BE2C (cell line): ENCODE measurements around the gene SELENOW.
"Not testable (repeated sequence)": the region's sequence is repeated elsewhere in the genome, so short reads cannot be mapped to it uniquely, and the experiment has no call there.

Experiments used
- DNase-seq: peaks from one replicate; pipeline ENCODE4 v3.0.0-alpha.2; 2020
- H3K27me3 ChIP-seq: fragments of 250-450 bp; sonication (Bioruptor Pico); 2 replicates; pipeline ENCODE4 v1.5.1; 2020; ENCODE audit warnings: mild to moderate bottlenecking
- H3K36me3 ChIP-seq: fragments of 250-450 bp; sonication (Bioruptor Pico); 2 replicates; pipeline ENCODE4 v1.5.1; 2020; ENCODE audit warnings: mild to moderate bottlenecking
- H3K4me1 ChIP-seq: fragments of 250-450 bp; sonication (Bioruptor Pico); 2 replicates; pipeline ENCODE4 v1.5.1; 2020
- H3K4me3 ChIP-seq: 2 replicates; pipeline ENCODE4 v1.5.1; 2011; ENCODE audit warnings: low read depth, low read length
- H3K9me3 ChIP-seq: fragments of 250-450 bp; sonication (Bioruptor Pico); 2 replicates; pipeline ENCODE4 v1.5.1; 2020
- CTCF ChIP-seq: IDR thresholded peaks from 2 replicates; pipeline ENCODE4 v1.5.1; 2012; ENCODE audit warnings: mild to moderate bottlenecking, low read depth, low read length

SELENOW gene

GRCh38 chr19:47813304-47813994 is 34.9 kb downstream of the SELENOW start:
- Histone ChIP-seq H3K4me1 (no peaks in the 10 kb centered on the region), H3K36me3 (no peaks in the 10 kb centered on the region), H3K4me3 (no peak overlapping the region), H3K9me3 (no peaks in the 10 kb centered on the region), H3K27me3 (no peaks in the 10 kb centered on the region)
- DNase-seq = peak; percentile 88
- TF ChIP-seq CTCF = peak; percentile 62

GRCh38 chr19:47813995-47814328 is 35.5 kb downstream of the SELENOW start:
- H3K36me3 ChIP-seq = no peaks in the 10 kb centered on the region
- H3K27me3 ChIP-seq = no peaks in the 10 kb centered on the region
- H3K4me1 ChIP-seq = no peaks in the 10 kb centered on the region
- H3K4me3 ChIP-seq = no peak overlapping the region
- no peak for DNase-seq
- no peak for TF ChIP-seq CTCF
- H3K9me3 ChIP-seq = no peaks in the 10 kb centered on the region

GRCh38 chr19:47816270-47816669 is 37.8 kb downstream of the SELENOW start:
- H3K4me3 ChIP-seq, H3K9me3 ChIP-seq, H3K4me1 ChIP-seq, DNase-seq, H3K36me3 ChIP-seq: not testable (repeated sequence)
- H3K27me3 ChIP-seq = peaks cover 10% of the 10 kb centered on the region; the same call in 1 of the 2 replicates

GRCh38 chr19:47818221-47818620 is 39.7 kb downstream of the SELENOW start:
- H3K36me3 ChIP-seq, H3K4me1 ChIP-seq, H3K9me3 ChIP-seq, H3K4me3 ChIP-seq, DNase-seq: not testable (repeated sequence)
- H3K27me3 ChIP-seq = peaks cover 10% of the 10 kb centered on the region; the same call in 1 of the 2 replicates

GRCh38 chr19:47819858-47820257 is 41.4 kb downstream of the SELENOW start:
- TF ChIP-seq CTCF = no peak
- Histone ChIP-seq H3K4me3 (no peak overlapping the region), H3K27me3 (peaks cover 10% of the 10 kb centered on the region; the same call in 1 of the 2 replicates), H3K4me1 (no peaks in the 10 kb centered on the region), H3K36me3 (no peaks in the 10 kb centered on the region), H3K9me3 (no peaks in the 10 kb centered on the region)
- no peak for DNase-seq

GRCh38 chr19:47820410-47820809 is 41.9 kb downstream of the SELENOW start:
- Histone ChIP-seq H3K4me1 (no peaks in the 10 kb centered on the region), H3K27me3 (peaks cover 10% of the 10 kb centered on the region; the same call in 1 of the 2 replicates), H3K9me3 (no peaks in the 10 kb centered on the region), H3K4me3 (no peak overlapping the region), H3K36me3 (no peaks in the 10 kb centered on the region)
- no peak for DNase-seq
- TF ChIP-seq CTCF = no peak

GRCh38 chr19:47821460-47822020 is 43.0 kb downstream of the SELENOW start, which contains the start of gene CRX:
Gene CRX, plus strand, starts transcription at chr19:47821937. Its CDS starts 12,507 bp downstream, at chr19:47834444.
- H3K9me3 ChIP-seq = no peaks in the 10 kb centered on the region
- H3K36me3 ChIP-seq = no peaks in the 10 kb centered on the region
- no peak within 1 kb of the TSS for H3K4me3 ChIP-seq
- TF ChIP-seq CTCF = no peak
- H3K27me3 ChIP-seq = peaks cover 10% of the 10 kb centered on the region; the same call in 1 of the 2 replicates
- DNase-seq = no peak
- no peaks in the 10 kb centered on the region for H3K4me1 ChIP-seq
